ENCODE data around the gene PRAMEF15.
A peak's percentile ranks its signal among the peaks of the same experiment; 100 is the strongest.
"Not testable (repeated sequence)": the region's sequence is repeated elsewhere in the genome, so short reads cannot be mapped to it uniquely, and the experiment has no call there.

Gene PRAMEF15

GRCh38 chr1:13354475-13354874, 39.1 kb downstream of the PRAMEF15 start:
- not testable (repeated sequence) for H3K4me1 ChIP-seq (ENCODE audit: insufficient read depth, insufficient read length); DNase-seq (ENCODE audit: low read depth, low spot score); H3K36me3 ChIP-seq (ENCODE audit: insufficient read depth, insufficient read length, low read length); H3K27me3 ChIP-seq (ENCODE audit: insufficient read depth, insufficient read length); H3K4me3 ChIP-seq (ENCODE audit: insufficient read length, low read depth); H3K9ac ChIP-seq (ENCODE audit: insufficient read length, low read depth); H3K9me3 ChIP-seq (ENCODE audit: insufficient read depth, low read length)

GRCh38 chr1:13356774-13357173, 41.4 kb downstream of the PRAMEF15 start:
- H3K27me3 ChIP-seq (ENCODE audit: insufficient read depth, insufficient read length); H3K9me3 ChIP-seq (ENCODE audit: insufficient read depth, low read length); H3K36me3 ChIP-seq (ENCODE audit: insufficient read depth, insufficient read length, low read length); H3K9ac ChIP-seq (ENCODE audit: insufficient read length, low read depth); H3K4me3 ChIP-seq (ENCODE audit: insufficient read length, low read depth); H3K4me1 ChIP-seq (ENCODE audit: insufficient read depth, insufficient read length): not testable (repeated sequence)
- DNase-seq (ENCODE audit: low read depth, low spot score): peak; percentile 42

GRCh38 chr1:13362364-13362763, 47.0 kb downstream of the PRAMEF15 start:
- H3K27me3 ChIP-seq (ENCODE audit: insufficient read depth, insufficient read length); H3K9me3 ChIP-seq (ENCODE audit: insufficient read depth, low read length); DNase-seq (ENCODE audit: low read depth, low spot score); H3K36me3 ChIP-seq (ENCODE audit: insufficient read depth, insufficient read length, low read length); H3K9ac ChIP-seq (ENCODE audit: insufficient read length, low read depth); H3K4me1 ChIP-seq (ENCODE audit: insufficient read depth, insufficient read length); H3K4me3 ChIP-seq (ENCODE audit: insufficient read length, low read depth): not testable (repeated sequence)

GRCh38 chr1:13364928-13365327, 49.5 kb downstream of the PRAMEF15 start:
- not testable (repeated sequence) for H3K4me1 ChIP-seq (ENCODE audit: insufficient read depth, insufficient read length); H3K9ac ChIP-seq (ENCODE audit: insufficient read length, low read depth); DNase-seq (ENCODE audit: low read depth, low spot score); H3K36me3 ChIP-seq (ENCODE audit: insufficient read depth, insufficient read length, low read length); H3K4me3 ChIP-seq (ENCODE audit: insufficient read length, low read depth); H3K27me3 ChIP-seq (ENCODE audit: insufficient read depth, insufficient read length); H3K9me3 ChIP-seq (ENCODE audit: insufficient read depth, low read length)

- not testable (repeated sequence) for H3K4me1 ChIP-seq (ENCODE audit: insufficient read depth, insufficient read length); H3K27me3 ChIP-seq (ENCODE audit: insufficient read depth, insufficient read length); H3K9ac ChIP-seq (ENCODE audit: insufficient read length, low read depth); DNase-seq (ENCODE audit: low read depth, low spot score); H3K4me3 ChIP-seq (ENCODE audit: insufficient read length, low read depth); H3K9me3 ChIP-seq (ENCODE audit: insufficient read depth, low read length); H3K36me3 ChIP-seq (ENCODE audit: insufficient read depth, insufficient read length, low read length)
Observed at GRCh38 chr1:13366536-13366935, 51.2 kb downstream of the PRAMEF15 start.

GRCh38 chr1:13368544-13368943, 53.2 kb downstream of the PRAMEF15 start:
- H3K36me3 ChIP-seq (ENCODE audit: insufficient read depth, insufficient read length, low read length); H3K4me1 ChIP-seq (ENCODE audit: insufficient read depth, insufficient read length); H3K27me3 ChIP-seq (ENCODE audit: insufficient read depth, insufficient read length); H3K9ac ChIP-seq (ENCODE audit: insufficient read length, low read depth); H3K4me3 ChIP-seq (ENCODE audit: insufficient read length, low read depth); DNase-seq (ENCODE audit: low read depth, low spot score); H3K9me3 ChIP-seq (ENCODE audit: insufficient read depth, low read length): not testable (repeated sequence)

Measured in NT2/D1 (cell line).